GM10266 (cell line): ENCODE data around the gene FANCG.
A peak's percentile ranks its signal among the peaks of the same experiment; 100 is the strongest.

ENCODE experiments used
- DNase-seq: peaks from one replicate; pipeline ENCODE4 v3.0.0; 2012; ENCODE audit errors: extremely low spot score
- CTCF ChIP-seq: IDR thresholded peaks from 2 replicates; pipeline ENCODE4 v1.5.1; 2012; ENCODE audit warnings: mild to moderate bottlenecking, low read depth; ENCODE audit not compliant: control insufficient read depth, insufficient read depth; ENCODE audit errors: missing control alignments

Gene FANCG

GRCh38 chr9:35102769-35103659, 23.3 kb upstream of the FANCG start, which contains the start of gene STOML2:
Gene STOML2 (minus strand): TSS chr9:35103131. CDS start chr9:35103094, 37 bp downstream.
- peak; percentile 95 for DNase-seq
- no peak for TF ChIP-seq CTCF

GRCh38 chr9:35102465-35102768, 22.7 kb upstream of the FANCG start:
- DNase-seq = no peak

GRCh38 chr9:35097573-35097972, 17.8 kb upstream of the FANCG start:
- no peak for TF ChIP-seq CTCF

More at GRCh38 chr9:35102465-35102768, 22.7 kb upstream of the FANCG start:
- no peak for TF ChIP-seq CTCF

GRCh38 chr9:35096035-35096849, 16.5 kb upstream of the FANCG start, which contains the start of gene PIGO:
Gene PIGO (minus strand): TSS chr9:35096591. CDS start chr9:35095565, 1,026 bp downstream.
- peak; percentile 95 for TF ChIP-seq CTCF
- DNase-seq = peak; percentile 86

More at GRCh38 chr9:35097573-35097972, 17.8 kb upstream of the FANCG start:
- DNase-seq = no peak

GRCh38 chr9:35091536-35091935, 11.8 kb upstream of the FANCG start:
- no peak for TF ChIP-seq CTCF
- no peak for DNase-seq

- no peak for TF ChIP-seq CTCF
- no peak for DNase-seq
These were observed 9.7 kb upstream of the FANCG start for GRCh38 chr9:35089434-35089833.
